Measurements from ENCODE around the gene PRKX. TPM values are rescaled to one million over a fixed set of nuclear protein-coding genes. Genes with fewer than 3 reads are reported as not detected.
"Not testable (repeated sequence)": the region's sequence is repeated elsewhere in the genome, so short reads cannot be mapped to it uniquely, and the experiment has no call there.

PRKX gene
- total RNA-seq, 1 donor from 2014 or later, result 17.1 TPM

- Mint-ChIP-seq H3K27me3 (ENCODE audit: low read depth) (no peaks in the 10 kb centered on the region), H3K27ac (ENCODE audit: unreplicated experiment) (peak overlapping the region; percentile 90), H3K36me3 (ENCODE audit: low read depth) (peaks cover 1% of the 10 kb centered on the region), H3K4me3 (ENCODE audit: unreplicated experiment) (peak overlapping the region; percentile 92), H3K9me3 (ENCODE audit: low read depth) (no peaks in the 10 kb centered on the region), H3K4me1 (ENCODE audit: low read depth) (peaks cover 19% of the 10 kb centered on the region)
- DNase-seq (ENCODE audit: low spot score), result peak; percentile 70
- no peak for TF ChIP-seq CTCF (IDR thresholded peaks at IDR 0.05)
These were observed 1.2 kb downstream of the PRKX start for GRCh38 chrX:3712051-3712869.

- H3K36me3 Mint-ChIP-seq (ENCODE audit: low read depth), result peaks cover 2% of the 10 kb centered on the region
- peaks cover 19% of the 10 kb centered on the region for H3K4me1 Mint-ChIP-seq (ENCODE audit: low read depth)
- peak overlapping the region; percentile 68 for H3K27ac Mint-ChIP-seq (ENCODE audit: unreplicated experiment)
- H3K4me3 Mint-ChIP-seq (ENCODE audit: unreplicated experiment), result peak overlapping the region; percentile 92
- peak; percentile 59 for DNase-seq (ENCODE audit: low spot score)
- H3K9me3 Mint-ChIP-seq (ENCODE audit: low read depth), result no peaks in the 10 kb centered on the region
- H3K27me3 Mint-ChIP-seq (ENCODE audit: low read depth), result no peaks in the 10 kb centered on the region
- TF ChIP-seq CTCF (IDR thresholded peaks at IDR 0.05), result no peak
These were observed 2.0 kb downstream of the PRKX start for GRCh38 chrX:3711331-3711917.

GRCh38 chrX:3707673-3708274 is 5.7 kb downstream of the PRKX start:
- H3K27ac Mint-ChIP-seq (ENCODE audit: unreplicated experiment); H3K9me3 Mint-ChIP-seq (ENCODE audit: low read depth); H3K27me3 Mint-ChIP-seq (ENCODE audit: low read depth); H3K36me3 Mint-ChIP-seq (ENCODE audit: low read depth); H3K4me3 Mint-ChIP-seq (ENCODE audit: unreplicated experiment); DNase-seq (ENCODE audit: low spot score): not testable (repeated sequence)
- peaks cover 14% of the 10 kb centered on the region for H3K4me1 Mint-ChIP-seq (ENCODE audit: low read depth)

GRCh38 chrX:3706481-3706880 is 7.0 kb downstream of the PRKX start:
- TF ChIP-seq CTCF (IDR thresholded peaks at IDR 0.05), result no peak
- Mint-ChIP-seq H3K27ac (ENCODE audit: unreplicated experiment) (no peak overlapping the region), H3K36me3 (ENCODE audit: low read depth) (peaks cover 1% of the 10 kb centered on the region), H3K4me3 (ENCODE audit: unreplicated experiment) (no peak overlapping the region), H3K4me1 (ENCODE audit: low read depth) (peaks cover 5% of the 10 kb centered on the region), H3K27me3 (ENCODE audit: low read depth) (no peaks in the 10 kb centered on the region), H3K9me3 (ENCODE audit: low read depth) (no peaks in the 10 kb centered on the region)
- DNase-seq (ENCODE audit: low spot score), result no peak

- not testable (repeated sequence) for H3K9me3 Mint-ChIP-seq (ENCODE audit: low read depth); H3K27me3 Mint-ChIP-seq (ENCODE audit: low read depth); DNase-seq (ENCODE audit: low spot score); H3K36me3 Mint-ChIP-seq (ENCODE audit: low read depth); H3K27ac Mint-ChIP-seq (ENCODE audit: unreplicated experiment); H3K4me3 Mint-ChIP-seq (ENCODE audit: unreplicated experiment)
- peaks cover 31% of the 10 kb centered on the region for H3K4me1 Mint-ChIP-seq (ENCODE audit: low read depth)
These were observed 10.2 kb downstream of the PRKX start for GRCh38 chrX:3703251-3703650.

- not testable (repeated sequence) for H3K27me3 Mint-ChIP-seq (ENCODE audit: low read depth); DNase-seq (ENCODE audit: low spot score); H3K4me3 Mint-ChIP-seq (ENCODE audit: unreplicated experiment); H3K27ac Mint-ChIP-seq (ENCODE audit: unreplicated experiment); H3K9me3 Mint-ChIP-seq (ENCODE audit: low read depth); H3K36me3 Mint-ChIP-seq (ENCODE audit: low read depth)
- H3K4me1 Mint-ChIP-seq (ENCODE audit: low read depth), result peaks cover 43% of the 10 kb centered on the region
These were observed 11.4 kb downstream of the PRKX start for GRCh38 chrX:3702095-3702494.

- not testable (repeated sequence) for H3K9me3 Mint-ChIP-seq (ENCODE audit: low read depth); H3K36me3 Mint-ChIP-seq (ENCODE audit: low read depth); H3K4me3 Mint-ChIP-seq (ENCODE audit: unreplicated experiment); H3K27me3 Mint-ChIP-seq (ENCODE audit: low read depth); DNase-seq (ENCODE audit: low spot score)
- H3K27ac Mint-ChIP-seq (ENCODE audit: unreplicated experiment), result peak overlapping the region; percentile 99
- peaks cover 49% of the 10 kb centered on the region for H3K4me1 Mint-ChIP-seq (ENCODE audit: low read depth)
These were observed 12.0 kb downstream of the PRKX start for GRCh38 chrX:3701445-3701928.
